HepG2 (cell line): ENCODE measurements around the gene PPARA. TPM values are rescaled to one million over a fixed set of nuclear protein-coding genes. Genes with fewer than 3 reads are reported as not detected.
A peak's percentile ranks its signal among the peaks of the same experiment; 100 is the strongest.
"Not testable (repeated sequence)": the region's sequence is repeated elsewhere in the genome, so short reads cannot be mapped to it uniquely, and the experiment has no call there.

ENCODE experiments used
- ATAC-seq: fragments of 200-7000 bp; cut with Tn5 transposase; 3 replicates; pipeline ENCODE4 v1.9.1; 2020; ENCODE audit warnings: mild to moderate bottlenecking, moderate library complexity
- BruUV-seq: library from RNA; stranded (reverse); fragments of 400-500 nt; replicated peaks from 2 replicates; lab custom pipeline; 2021; lab: Mats Ljungman, UMichigan
- CTCF ChIA-PET: fragments of 300-600 bp; formaldehyde crosslinking; extraction: SDS; loops from one replicate; lab custom pipeline; 2021; ENCODE audit warnings: low total read pairs, inconsistent platforms, low intra/inter-chr PET ratio; lab: Yijun Ruan, JAX
- POLR2A ChIA-PET: fragments of 350-600 bp; sonication (Branson Sonifier 250); formaldehyde crosslinking; loops from one replicate; lab custom pipeline; 2020; ENCODE audit warnings: antibody characterized with exemption, inconsistent platforms; lab: Yijun Ruan, JAX
- DNase-seq: peaks from one replicate; pipeline ENCODE4 v3.0.0-alpha.2; 2015; ENCODE audit warnings: low spot score
- FAIRE-seq: peaks from 3 replicates; lab custom pipeline; 2011; peaks lifted over from hg19 to GRCh38; lab: Jason Lieb, UNC
- H2AFZ ChIP-seq: one replicate; pipeline ENCODE4 v1.6.1; 2011; ENCODE audit warnings: low read length, inconsistent platforms
- H3K27ac ChIP-seq: fragments of 300-600 bp; 3 replicates; pipeline ENCODE4 v1.8.0; 2011; ENCODE audit warnings: mixed run types, mild to moderate bottlenecking, mixed read lengths, low read length, inconsistent platforms; ENCODE audit not compliant: insufficient read depth; ENCODE audit errors: extremely low read length
- H3K27me3 ChIP-seq, 2 experiments: fragments of 200-600 bp in 1 of 2; 2 replicates in 1 of 2; 3 replicates in 1 of 2; pipeline versions ENCODE4 v1.6.0 to v1.8.0; 2011; ENCODE audit warnings: low read length in 2 of 2, mild to moderate bottlenecking in 2 of 2, moderate library complexity in 2 of 2, inconsistent platforms in 1 of 2; ENCODE audit not compliant: insufficient read depth in 2 of 2, control insufficient read depth in 1 of 2
- H3K36me3 ChIP-seq, 2 experiments: fragments of 200-600 bp in 1 of 2; replicated peaks in 1 of 2; 2 replicates in 1 of 2; 3 replicates in 1 of 2; pipeline versions ENCODE4 v1.5.1 to v1.8.0; 2011; ENCODE audit warnings: low read length in 2 of 2, inconsistent platforms in 1 of 2; ENCODE audit not compliant: insufficient read depth in 2 of 2, control insufficient read depth in 1 of 2
- H3K4me1 ChIP-seq: 2 replicates; pipeline ENCODE4 v1.5.1; 2012; ENCODE audit warnings: low read length, inconsistent platforms; ENCODE audit not compliant: insufficient read depth
- H3K4me2 ChIP-seq: 2 replicates; pipeline ENCODE4 v1.6.0; 2011; ENCODE audit warnings: low read depth, low read length, inconsistent platforms
- H3K4me3 ChIP-seq, 3 experiments: fragments of 200-600 bp in 1 of 3; sonication (generic), shearing (Covaris generic) in 1 of 3; replicated peaks in 1 of 3; 2 replicates each; pipeline ENCODE4 v1.5.1; 2011 to 2016; ENCODE audit warnings: low read length in 3 of 3, inconsistent platforms in 2 of 3, low read depth in 2 of 3, mild to moderate bottlenecking in 2 of 3, control low read depth in 1 of 3, mixed read lengths in 1 of 3; ENCODE audit not compliant: insufficient read depth in 1 of 3
- H3K79me2 ChIP-seq: one replicate; pipeline ENCODE4 v1.6.1; 2011; ENCODE audit warnings: low read length, inconsistent platforms; ENCODE audit not compliant: insufficient read depth
- H3K9ac ChIP-seq: 2 replicates; pipeline ENCODE4 v1.6.0; 2011; ENCODE audit warnings: mild to moderate bottlenecking, low read depth, low read length, inconsistent platforms; ENCODE audit not compliant: insufficient read depth
- H3K9me3 ChIP-seq: 2 replicates; pipeline ENCODE4 v1.5.1; 2012; ENCODE audit warnings: mild to moderate bottlenecking, low read length
- H4K20me1 ChIP-seq: 2 replicates; pipeline ENCODE4 v1.6.0; 2011; ENCODE audit warnings: inconsistent platforms, mild to moderate bottlenecking, low read length, moderate library complexity; ENCODE audit not compliant: insufficient read depth
- ARHGAP35 ChIP-seq: sonication (generic); formaldehyde crosslinking; IDR thresholded peaks from 2 replicates; pipeline ENCODE4 v1.9.0; 2022; ENCODE audit warnings: mild to moderate bottlenecking, inconsistent platforms, moderate library complexity, missing genetic modification reagents, borderline replicate concordance
- JUN ChIP-seq: sonication (generic); formaldehyde crosslinking; IDR thresholded peaks from 2 replicates; pipeline ENCODE4 v1.4.0; 2020; ENCODE audit warnings: mild to moderate bottlenecking, missing genetic modification reagents
- MTERF4 ChIP-seq: sonication (generic); formaldehyde crosslinking; IDR thresholded peaks from 2 replicates; pipeline ENCODE4 v1.8.0; 2023; ENCODE audit warnings: mild to moderate bottlenecking, missing genetic modification reagents
- ZFP36L1 ChIP-seq: sonication (generic); formaldehyde crosslinking; IDR thresholded peaks from 2 replicates; pipeline ENCODE4 v1.8.0; 2022; ENCODE audit warnings: mild to moderate bottlenecking, missing genetic modification reagents, moderate library complexity
- ZNF318 ChIP-seq: sonication (generic); formaldehyde crosslinking; IDR thresholded peaks from 2 replicates; pipeline ENCODE4 v1.4.0; 2020; ENCODE audit warnings: mild to moderate bottlenecking, missing genetic modification reagents
- ZNF484 ChIP-seq: sonication (generic); formaldehyde crosslinking; IDR thresholded peaks from 2 replicates; pipeline ENCODE4 v1.5.1; 2020; ENCODE audit warnings: mild to moderate bottlenecking, low read depth, missing genetic modification reagents, borderline replicate concordance
- ZNF563 ChIP-seq: sonication (generic); formaldehyde crosslinking; IDR thresholded peaks from 2 replicates; pipeline ENCODE4 v1.8.0; 2022; ENCODE audit warnings: mild to moderate bottlenecking, moderate library complexity, missing genetic modification reagents
- ZNF709 ChIP-seq: sonication (generic); formaldehyde crosslinking; IDR thresholded peaks from 2 replicates; pipeline ENCODE4 v1.5.0; 2020; ENCODE audit warnings: mild to moderate bottlenecking, missing genetic modification reagents
- ZNF883 ChIP-seq: sonication (generic); formaldehyde crosslinking; IDR thresholded peaks from 2 replicates; pipeline ENCODE4 v1.5.1; 2020; ENCODE audit warnings: mild to moderate bottlenecking, missing genetic modification reagents; ENCODE audit errors: not compliant biosample characterization
- WGBS: methylation state at CpG from one replicate; pipeline ENCODE4 v1.1.6; 2017; ENCODE audit warnings: low lambda C conversion rate; 5-methylcytosine and 5-hydroxymethylcytosine counted together
- in situ Hi-C: cut with HindIII; loops from 2 replicates; pipeline ENCODE4 v1.10.0; 2017; ENCODE audit warnings: low pct_unique_long_range_greater_than_20kb; ENCODE audit not compliant: extremely low pct_ligation_motif_present
- intact Hi-C: fragments of 100-400 bp; cut with micrococcal nuclease; formaldehyde crosslinking; loops from one replicate; pipeline ENCODE4 v1.10.0; 2022; ENCODE audit not compliant: unreplicated experiment
- polyA plus RNA-seq, 8 experiments: library from polyadenylated mRNA; depleted of rRNA in 3 of 8; stranded (reverse) in 7 of 8; unstranded in 1 of 8; fragments of >200 nt; fragmentation: Illumina TruSeq in 4 of 8; extraction: Trizol in 4 of 8; gene quantifications; 2 replicates each; pipeline versions ENCODE4 v1.2.1 to v1.2.3, GENCODE V29; 2011 to 2016; ENCODE audit warnings: low read depth in 4 of 8, missing spikeins in 1 of 8, mixed read lengths in 1 of 8; ENCODE audit not compliant: insufficient read depth in 1 of 8
- total RNA-seq, 5 experiments: library from RNA; depleted of rRNA; stranded (reverse); fragments of >200 nt; fragmentation: Illumina TruSeq; extraction: Trizol; gene quantifications; 2 replicates each; pipeline ENCODE4 v1.2.3, GENCODE V29; 2016; ENCODE audit warnings: low read depth in 1 of 5

PPARA gene
- total and polyA plus RNA-seq, 2 of the 13 experiments (the other 11 are each of a cell fraction or from before 2014, with no cell fraction given), result 18.2 to 24.7 TPM

GRCh38 chr22:46132193-46132829 is 18.0 kb upstream of the PPARA start:
- Histone ChIP-seq H3K4me3 (peak overlapping the region in 1 of 3 experiments; percentile 40; a peak in 1 of 6 replicates), H3K27ac (peak overlapping the region; percentile 48), H3K9ac (peak overlapping the region; percentile 3; the same call in 1 of the 2 replicates), H3K4me1 (peaks cover 93% of the 10 kb centered on the region), H3K4me2 (peak overlapping the region; percentile 64)
- FAIRE-seq, BruUV-seq, H3K9me3 ChIP-seq, DNase-seq, intact Hi-C loops, H2AFZ ChIP-seq, H4K20me1 ChIP-seq, H3K36me3 ChIP-seq, CTCF ChIA-PET, H3K79me2 ChIP-seq, H3K27me3 ChIP-seq: not testable (repeated sequence)
- TF ChIP-seq ARHGAP35 (CRISPR knock-in tag) (peak; percentile 0; the same call in 1 of the 2 replicates), ZNF484 (0 out of 2 replicates have a peak, but pooled peaks have one; percentile 37), ZNF318 (CRISPR knock-in tag) (0 out of 2 replicates have a peak, but pooled peaks have one; percentile 46), JUN (CRISPR knock-in tag) (0 out of 2 replicates have a peak, but pooled peaks have one; percentile 43), ZNF709 (CRISPR knock-in tag) (0 out of 2 replicates have a peak, but pooled peaks have one; percentile 37), ZNF563 (CRISPR knock-in tag) (peak; percentile 47; the same call in 1 of the 2 replicates), MTERF4 (CRISPR knock-in tag) (0 out of 2 replicates have a peak, but pooled peaks have one; percentile 43), ZNF883 (CRISPR knock-in tag) (peak; percentile 10), ZFP36L1 (CRISPR knock-in tag) (0 out of 2 replicates have a peak, but pooled peaks have one; percentile 16)
- in situ Hi-C loops, result loop anchor here (25.0 kb wide), 1 partner anchor 405 kb away; the partner anchor contains the start of gene CELSR1
- peak; percentile 46 for ATAC-seq
- WGBS, result 34% methylated on average over 10 of the region's 12 CpGs
- POLR2A ChIA-PET, result interaction anchor here (1.1 to 5.6 kb wide), 8 partner anchors 9 to 204 kb away, joined by 3 to 54 read pairs (median 4); partner anchors contain the start of genes CDPF1, TRMU and TTC38
